HUES64 (cell line): ENCODE results near the gene TRIM29.

ENCODE experiments used
- H3K27ac ChIP-seq: 2 replicates; pipeline ENCODE4 v1.7.0; 2013; ENCODE audit warnings: low read depth, low read length, inconsistent platforms
- H3K27me3 ChIP-seq: 2 replicates; pipeline ENCODE4 v1.6.1; 2013; ENCODE audit warnings: mild to moderate bottlenecking, low read length; ENCODE audit not compliant: insufficient read depth
- H3K36me3 ChIP-seq: 2 replicates; pipeline ENCODE4 v1.6.1; 2013; ENCODE audit warnings: mild to moderate bottlenecking, low read length; ENCODE audit not compliant: insufficient read depth
- H3K4me1 ChIP-seq: 2 replicates; pipeline ENCODE4 v1.6.1; 2013; ENCODE audit warnings: mild to moderate bottlenecking, low read length, moderate library complexity; ENCODE audit not compliant: insufficient read depth
- H3K4me3 ChIP-seq: 2 replicates; pipeline ENCODE4 v1.5.1; 2013; ENCODE audit warnings: mild to moderate bottlenecking, low read length, moderate library complexity
- H3K9ac ChIP-seq: 2 replicates; pipeline ENCODE4 v1.6.1; 2013; ENCODE audit warnings: mild to moderate bottlenecking, low read depth, low read length
- H3K9me3 ChIP-seq: 2 replicates; pipeline ENCODE4 v1.6.1; 2013; ENCODE audit warnings: low read depth, low read length; ENCODE audit not compliant: insufficient read depth
- WGBS: fragments of 150-250, 120-280 bp; methylation state at CpG from one replicate; pipeline ENCODE4 v1.1.7; 2013; ENCODE audit warnings: missing lambda C conversion rate; 5-methylcytosine and 5-hydroxymethylcytosine counted together

Gene TRIM29

DNA sequence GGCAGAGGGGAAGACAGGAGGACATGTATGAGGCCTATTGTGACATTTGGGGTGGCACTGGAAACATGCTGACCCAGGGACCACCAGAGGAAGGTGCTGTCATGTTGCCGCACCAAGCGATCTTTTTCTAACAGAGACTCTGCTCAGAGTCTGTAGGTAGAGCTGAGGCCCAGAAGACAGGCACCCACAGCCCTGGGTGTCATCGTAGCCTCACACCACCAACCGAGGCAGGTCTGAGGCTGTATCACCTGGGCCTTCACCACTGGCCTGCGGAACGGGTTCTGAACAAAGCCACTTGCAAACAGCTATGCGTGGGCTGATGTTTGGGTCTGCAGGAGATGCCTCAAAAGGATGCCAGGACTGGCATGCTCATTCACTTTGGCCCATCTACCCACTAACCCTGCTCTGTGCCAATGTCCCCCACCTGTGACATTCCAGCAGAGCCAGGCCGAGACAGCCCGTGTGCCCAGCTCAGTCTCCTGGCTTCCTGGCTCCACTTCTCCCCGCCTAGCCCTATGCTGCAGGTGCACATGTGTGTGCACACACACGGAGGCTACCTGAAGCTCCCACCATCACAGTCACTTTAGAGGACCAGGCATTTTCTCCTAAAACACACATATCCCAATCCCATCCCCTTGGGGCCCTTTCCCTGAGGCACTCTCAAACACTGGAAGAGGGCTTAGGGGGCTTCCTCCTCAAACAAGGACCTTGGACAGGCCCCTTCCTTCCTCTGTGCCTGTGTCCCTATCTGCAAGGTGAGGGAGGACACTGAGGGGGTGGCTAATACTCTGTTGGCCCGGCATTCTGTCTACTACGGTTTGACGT lies 3.6 kb downstream of the TRIM29 start:
- Histone ChIP-seq H3K27ac (no peak overlapping the region), H3K9me3 (no peaks in the 10 kb centered on the region), H3K4me3 (no peak overlapping the region), H3K9ac (no peak overlapping the region), H3K4me1 (no peaks in the 10 kb centered on the region), H3K36me3 (no peaks in the 10 kb centered on the region), H3K27me3 (0 out of 2 replicates have a peak, but pooled peaks cover 3% of the 10 kb centered on the region)
- WGBS = 94% methylated on average over 14 of the region's 14 CpGs

DNA sequence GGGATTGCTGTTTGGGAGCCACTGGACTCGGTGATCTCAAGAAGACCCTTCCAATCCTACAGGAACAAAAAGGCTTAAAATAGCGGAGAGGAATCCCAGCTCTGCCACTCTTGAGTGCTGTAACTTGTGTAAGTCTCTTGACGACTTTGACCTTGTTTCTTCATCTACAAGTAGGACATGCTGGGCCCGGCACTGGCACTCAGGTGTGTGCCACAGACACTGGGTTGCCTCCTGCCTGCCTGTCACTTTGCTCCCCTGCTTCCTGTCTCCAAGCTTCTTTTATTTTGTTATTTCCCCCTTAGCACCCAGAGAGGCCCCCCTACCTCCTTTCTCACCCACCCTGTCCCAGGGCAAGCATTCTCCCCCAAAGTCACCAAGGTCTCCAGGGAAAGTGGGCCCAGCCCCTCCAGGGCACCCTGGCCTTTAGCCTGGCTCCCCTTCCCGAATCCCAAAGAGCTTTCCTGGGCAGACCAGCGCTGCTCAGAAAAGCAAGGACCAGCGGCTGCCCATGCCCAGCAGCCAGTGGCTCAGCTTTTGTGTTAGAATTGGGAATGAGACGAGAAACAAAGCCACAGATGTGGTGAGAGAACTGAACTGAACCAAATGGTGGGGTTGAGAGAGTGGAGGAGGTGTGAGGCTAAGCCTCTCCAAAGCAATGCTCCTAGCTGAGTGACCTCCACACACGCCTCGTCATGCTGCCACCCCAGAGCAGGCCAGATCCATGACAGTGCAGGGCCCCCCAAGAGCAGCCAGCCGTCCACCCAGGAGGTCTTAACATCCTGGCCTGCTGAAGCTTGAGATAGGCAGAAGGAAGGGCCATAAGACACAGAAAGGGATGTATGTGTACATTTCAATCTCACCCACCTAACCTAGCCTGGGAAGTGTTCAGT lies 4.5 kb downstream of the TRIM29 start:
- Histone ChIP-seq H3K4me3 (no peak overlapping the region), H3K27ac (no peak overlapping the region), H3K4me1 (no peaks in the 10 kb centered on the region), H3K9me3 (no peaks in the 10 kb centered on the region), H3K9ac (no peak overlapping the region), H3K27me3 (0 out of 2 replicates have a peak, but pooled peaks cover 3% of the 10 kb centered on the region), H3K36me3 (no peaks in the 10 kb centered on the region)
- 92% methylated on average over 11 of the region's 11 CpGs for WGBS

DNA sequence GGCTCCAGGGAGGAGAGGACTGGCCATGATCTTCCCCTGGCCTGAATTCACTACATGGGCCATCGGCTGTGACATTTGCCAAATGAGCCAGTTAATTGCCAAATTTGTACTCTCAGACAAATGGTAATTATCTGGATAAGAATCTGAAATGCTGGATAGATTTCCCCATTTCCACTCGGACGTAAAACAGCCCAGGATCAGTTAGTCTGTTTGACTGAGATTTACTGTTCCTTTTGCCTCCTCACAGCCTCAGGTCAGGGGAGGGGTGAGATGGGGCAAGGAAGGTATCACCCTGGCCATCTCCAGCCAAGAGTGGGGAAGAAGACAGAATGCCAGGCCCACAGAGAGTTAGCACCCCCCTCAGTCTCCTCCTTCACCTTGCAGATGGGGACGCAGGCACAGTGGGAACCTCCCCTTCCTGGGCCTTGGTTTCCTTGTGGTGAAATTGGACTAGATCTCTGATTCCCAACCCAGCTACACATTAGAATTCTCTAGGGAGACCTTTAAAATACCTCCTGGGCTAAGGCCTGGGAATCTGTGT lies 5.2 kb downstream of the TRIM29 start:
- 85% methylated on average over 4 of the region's 4 CpGs for WGBS
- Histone ChIP-seq H3K9me3 (no peaks in the 10 kb centered on the region), H3K4me3 (no peak overlapping the region), H3K36me3 (no peaks in the 10 kb centered on the region), H3K27ac (no peak overlapping the region), H3K27me3 (0 out of 2 replicates have a peak, but pooled peaks cover 3% of the 10 kb centered on the region), H3K4me1 (no peaks in the 10 kb centered on the region), H3K9ac (no peak overlapping the region)

DNA sequence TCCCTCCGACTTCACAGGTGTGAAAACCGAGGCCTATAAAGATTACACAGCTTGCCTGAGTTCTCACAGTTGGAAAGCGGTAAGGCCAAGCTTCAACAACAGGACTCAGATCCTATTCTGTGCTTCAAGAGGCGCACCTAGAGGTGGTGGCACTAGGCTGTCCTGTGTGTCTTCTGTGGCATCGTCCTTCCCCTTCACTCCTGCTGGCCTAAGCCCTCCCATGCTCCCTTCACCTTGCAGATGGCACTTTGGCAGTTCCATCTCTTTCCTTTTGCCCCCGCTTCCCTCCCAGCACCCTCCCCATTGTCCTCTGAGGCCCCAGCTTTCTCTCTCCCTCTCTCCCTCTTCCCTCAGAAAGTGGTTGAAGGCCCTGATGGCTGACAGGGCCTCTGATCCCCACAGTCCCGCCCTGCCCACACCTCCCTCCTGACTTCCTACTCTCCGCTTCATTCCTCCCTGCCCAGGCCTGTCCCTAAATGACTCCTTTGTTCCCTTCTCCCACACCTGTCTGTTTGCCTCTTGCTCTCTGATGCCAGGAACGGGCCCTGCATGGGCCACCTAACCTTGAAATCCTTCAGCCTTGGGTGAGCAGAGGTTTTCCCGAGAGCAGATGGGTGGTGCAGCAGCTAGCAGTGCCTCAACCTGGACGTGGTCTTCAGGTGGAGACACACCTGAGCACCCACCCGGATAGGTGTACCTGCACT lies 5.8 kb downstream of the TRIM29 start:
- no peaks in the 10 kb centered on the region for H3K36me3 ChIP-seq
- no peaks in the 10 kb centered on the region for H3K9me3 ChIP-seq
- H3K27ac ChIP-seq = no peak overlapping the region
- H3K9ac ChIP-seq = no peak overlapping the region
- H3K27me3 ChIP-seq = peaks cover 3% of the 10 kb centered on the region; the same call in 1 of the 2 replicates
- WGBS = 80% methylated on average over 12 of the region's 12 CpGs
- no peaks in the 10 kb centered on the region for H3K4me1 ChIP-seq
- no peak overlapping the region for H3K4me3 ChIP-seq

DNA sequence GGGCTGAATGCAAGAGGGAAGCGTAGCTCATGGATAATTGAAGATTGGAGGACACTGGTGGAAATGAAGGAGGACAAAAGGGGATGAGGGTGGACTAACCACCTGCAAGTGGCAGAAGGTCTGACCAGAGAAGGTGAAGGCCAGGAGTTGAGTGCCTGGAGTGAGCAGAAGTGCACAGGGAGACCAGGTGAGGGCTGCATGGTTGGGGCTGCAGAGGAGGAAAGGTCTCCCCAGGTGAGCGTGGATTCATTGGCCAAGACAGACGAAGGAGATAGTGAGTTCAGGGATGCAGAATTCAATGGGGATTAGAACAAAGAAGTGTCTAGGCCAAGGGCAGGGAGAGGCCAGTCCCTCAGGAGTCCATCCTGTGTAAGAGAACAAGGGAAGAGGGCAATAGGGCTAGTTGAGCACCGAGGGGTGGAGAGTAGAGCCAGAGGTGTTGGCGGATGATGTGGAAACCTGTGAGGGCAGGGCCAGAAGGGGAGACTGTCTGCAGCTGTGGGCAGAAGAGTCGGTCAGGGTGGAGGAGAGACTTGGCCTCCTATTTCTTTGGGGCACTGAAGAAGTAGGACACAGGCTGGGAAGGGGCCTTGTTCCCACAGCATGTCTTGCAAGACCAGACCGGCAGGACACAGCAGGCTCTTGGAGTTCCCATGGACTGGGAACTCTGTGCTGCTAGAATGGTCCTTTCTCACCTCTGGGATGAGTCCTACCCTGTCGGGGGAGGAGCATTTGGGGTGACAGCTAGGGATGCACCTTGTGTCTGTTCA lies 6.7 kb downstream of the TRIM29 start:
- H3K9me3 ChIP-seq = no peaks in the 10 kb centered on the region
- H3K9ac ChIP-seq = no peak overlapping the region
- no peaks in the 10 kb centered on the region for H3K4me1 ChIP-seq
- no peaks in the 10 kb centered on the region for H3K36me3 ChIP-seq
- 90% methylated on average over 8 of the region's 8 CpGs for WGBS
- peaks cover 3% of the 10 kb centered on the region; the same call in 1 of the 2 replicates for H3K27me3 ChIP-seq
- no peak overlapping the region for H3K4me3 ChIP-seq
- no peak overlapping the region for H3K27ac ChIP-seq

DNA sequence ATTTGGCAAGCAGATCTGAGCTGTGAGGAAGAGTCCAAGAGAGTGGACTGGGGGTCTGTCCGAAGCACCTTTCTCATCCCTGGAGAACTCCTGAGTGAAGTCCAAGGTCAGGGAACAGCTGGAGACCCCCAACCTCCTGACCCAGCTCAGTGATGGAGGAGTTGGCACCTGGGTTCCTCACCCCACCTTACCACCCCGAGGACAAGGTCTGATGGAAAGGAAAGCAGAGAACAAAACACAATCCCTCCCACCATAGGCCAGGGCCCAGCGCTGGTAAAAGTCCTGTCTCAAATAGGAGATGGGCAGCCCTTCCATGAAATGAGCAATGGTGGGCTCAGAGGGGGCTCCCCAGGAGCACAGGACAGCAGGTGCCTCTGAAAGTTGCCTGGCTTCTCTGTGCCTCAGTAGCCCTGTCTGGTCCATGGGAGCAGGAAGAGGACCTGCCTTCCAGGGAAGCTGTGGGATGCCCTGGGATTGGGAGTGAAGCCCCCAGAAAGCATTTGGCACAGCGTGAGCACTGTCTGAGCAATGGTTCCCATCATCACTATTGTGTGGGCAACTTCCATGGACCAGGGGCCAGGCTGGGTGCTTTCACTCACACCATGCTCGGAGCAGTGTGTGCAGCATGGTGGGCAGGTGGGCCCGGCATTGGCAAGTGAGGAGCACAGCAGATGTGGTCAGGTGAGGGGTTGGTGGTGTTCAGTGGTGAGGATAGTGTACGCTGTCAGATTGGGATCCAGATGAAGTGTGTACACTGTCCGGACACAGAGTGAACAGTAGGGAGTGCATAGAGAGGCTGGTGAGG lies 7.5 kb downstream of the TRIM29 start:
- 91% methylated on average over 8 of the region's 8 CpGs for WGBS
- no peaks in the 10 kb centered on the region for H3K9me3 ChIP-seq
- no peak overlapping the region for H3K9ac ChIP-seq
- no peaks in the 10 kb centered on the region for H3K4me1 ChIP-seq
- no peak overlapping the region for H3K4me3 ChIP-seq
- no peaks in the 10 kb centered on the region; the same call in 1 of the 2 replicates for H3K27me3 ChIP-seq
- no peak overlapping the region for H3K27ac ChIP-seq
- H3K36me3 ChIP-seq = no peaks in the 10 kb centered on the region

DNA sequence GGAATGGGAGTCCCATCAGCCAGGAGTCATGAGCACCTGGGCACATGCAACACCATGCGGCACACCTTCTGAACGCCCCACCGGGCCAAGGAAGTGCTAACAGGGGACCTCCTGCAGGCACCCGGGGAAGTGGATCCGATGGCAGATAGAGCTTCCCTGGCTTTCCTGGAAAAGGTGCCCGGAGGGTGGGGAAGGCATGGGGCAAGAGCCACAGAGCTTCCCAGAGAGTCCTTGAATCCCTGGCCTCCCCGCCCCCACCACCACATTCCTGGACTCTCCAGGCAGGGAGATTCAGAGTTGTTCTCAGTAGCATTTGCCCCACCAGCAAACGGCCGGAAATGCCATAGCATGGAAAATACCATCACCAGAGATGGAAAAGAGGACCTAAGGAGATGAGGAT lies 8.3 kb downstream of the TRIM29 start:
- Histone ChIP-seq H3K27me3 (no peaks in the 10 kb centered on the region; the same call in 1 of the 2 replicates), H3K4me1 (no peaks in the 10 kb centered on the region), H3K9me3 (no peaks in the 10 kb centered on the region), H3K9ac (no peak overlapping the region), H3K27ac (no peak overlapping the region), H3K4me3 (no peak overlapping the region), H3K36me3 (no peaks in the 10 kb centered on the region)
- 89% methylated on average over 9 of the region's 9 CpGs for WGBS

DNA sequence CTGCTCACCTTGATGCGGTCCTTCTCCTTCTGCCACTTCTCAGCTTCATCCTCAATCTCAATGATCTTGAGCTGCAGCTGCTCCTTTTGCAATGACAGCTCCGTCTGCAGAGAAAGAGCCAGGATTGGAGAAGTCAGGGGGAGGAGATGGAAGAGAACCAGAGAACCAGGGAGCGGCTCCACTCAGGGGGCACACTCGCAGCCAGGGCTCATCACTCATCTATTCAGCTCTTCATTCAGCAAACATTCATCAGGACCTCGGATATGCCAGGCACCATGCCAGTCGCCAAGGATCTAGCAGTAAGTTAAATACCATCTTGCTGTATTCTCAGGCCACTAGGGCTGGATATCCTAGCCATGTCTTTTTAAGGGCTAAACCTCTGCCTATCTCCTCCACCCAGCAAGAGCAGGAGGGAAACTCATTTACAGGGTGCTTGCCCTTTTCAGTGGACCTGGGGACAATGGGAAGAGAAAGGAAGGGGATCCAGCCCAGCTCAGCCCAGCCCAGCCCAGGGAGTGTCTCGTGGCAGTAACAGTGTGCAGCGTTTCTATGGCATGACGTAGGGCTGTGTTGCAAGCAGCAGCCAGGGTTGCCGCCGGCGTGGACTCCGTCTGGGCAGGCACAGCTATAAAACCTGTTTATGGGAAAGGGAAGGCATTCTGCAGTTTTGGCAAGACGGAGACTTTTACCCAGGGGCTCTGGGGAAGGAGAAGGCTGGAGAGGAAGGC lies 9.4 kb downstream of the TRIM29 start:
- H3K9me3 ChIP-seq = no peaks in the 10 kb centered on the region
- no peaks in the 10 kb centered on the region for H3K36me3 ChIP-seq
- no peak overlapping the region for H3K4me3 ChIP-seq
- H3K4me1 ChIP-seq = no peaks in the 10 kb centered on the region
- no peak overlapping the region for H3K27ac ChIP-seq
- 90% methylated on average over 14 of the region's 14 CpGs for WGBS
- H3K27me3 ChIP-seq = no peaks in the 10 kb centered on the region; the same call in 1 of the 2 replicates
- no peak overlapping the region for H3K9ac ChIP-seq

DNA sequence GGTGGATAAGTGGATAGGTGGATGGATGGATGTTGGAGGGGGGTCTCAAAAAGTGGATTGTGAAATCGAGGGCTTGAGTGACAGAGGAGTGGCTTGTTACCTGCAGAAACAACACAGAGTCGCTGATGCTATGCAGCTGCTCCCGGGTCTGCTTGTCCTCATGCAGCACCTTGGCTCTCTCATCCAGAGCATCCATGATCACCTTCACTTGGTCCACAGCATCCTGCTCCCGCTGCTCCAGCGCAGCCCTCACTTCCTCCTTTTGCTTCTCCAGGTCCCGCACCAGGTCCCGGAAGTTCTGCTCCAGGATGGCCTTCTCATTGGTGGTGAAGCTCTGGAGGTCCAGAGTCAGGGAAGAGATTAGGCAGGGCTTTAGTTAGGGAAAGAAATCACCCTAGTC lies 10.7 kb downstream of the TRIM29 start:
- H3K4me3 ChIP-seq = no peak overlapping the region
- H3K36me3 ChIP-seq = no peaks in the 10 kb centered on the region
- no peak overlapping the region for H3K9ac ChIP-seq
- H3K9me3 ChIP-seq = no peaks in the 10 kb centered on the region
- no peak overlapping the region for H3K27ac ChIP-seq
- no peaks in the 10 kb centered on the region; the same call in 1 of the 2 replicates for H3K27me3 ChIP-seq
- WGBS = 94% methylated on average over 7 of the region's 7 CpGs
- no peaks in the 10 kb centered on the region for H3K4me1 ChIP-seq
